K562 treated with DMSO at 1 percent for 48 hours (cell line): ENCODE measurements around the gene SYNE2. TPM values are rescaled to one million over a fixed set of nuclear protein-coding genes. Genes with fewer than 3 reads are reported as not detected.

Source experiments
- total RNA-seq: library from RNA; unstranded; fragments of 300-600 nt; gene quantifications from 2 replicates; pipeline ENCODE4 v1.2.3, GENCODE V29; 2022; ENCODE audit warnings: low replicate concordance; ENCODE audit errors: extremely low read depth

Gene SYNE2
- not detected in 2 replicates for total RNA-seq

DNA sequence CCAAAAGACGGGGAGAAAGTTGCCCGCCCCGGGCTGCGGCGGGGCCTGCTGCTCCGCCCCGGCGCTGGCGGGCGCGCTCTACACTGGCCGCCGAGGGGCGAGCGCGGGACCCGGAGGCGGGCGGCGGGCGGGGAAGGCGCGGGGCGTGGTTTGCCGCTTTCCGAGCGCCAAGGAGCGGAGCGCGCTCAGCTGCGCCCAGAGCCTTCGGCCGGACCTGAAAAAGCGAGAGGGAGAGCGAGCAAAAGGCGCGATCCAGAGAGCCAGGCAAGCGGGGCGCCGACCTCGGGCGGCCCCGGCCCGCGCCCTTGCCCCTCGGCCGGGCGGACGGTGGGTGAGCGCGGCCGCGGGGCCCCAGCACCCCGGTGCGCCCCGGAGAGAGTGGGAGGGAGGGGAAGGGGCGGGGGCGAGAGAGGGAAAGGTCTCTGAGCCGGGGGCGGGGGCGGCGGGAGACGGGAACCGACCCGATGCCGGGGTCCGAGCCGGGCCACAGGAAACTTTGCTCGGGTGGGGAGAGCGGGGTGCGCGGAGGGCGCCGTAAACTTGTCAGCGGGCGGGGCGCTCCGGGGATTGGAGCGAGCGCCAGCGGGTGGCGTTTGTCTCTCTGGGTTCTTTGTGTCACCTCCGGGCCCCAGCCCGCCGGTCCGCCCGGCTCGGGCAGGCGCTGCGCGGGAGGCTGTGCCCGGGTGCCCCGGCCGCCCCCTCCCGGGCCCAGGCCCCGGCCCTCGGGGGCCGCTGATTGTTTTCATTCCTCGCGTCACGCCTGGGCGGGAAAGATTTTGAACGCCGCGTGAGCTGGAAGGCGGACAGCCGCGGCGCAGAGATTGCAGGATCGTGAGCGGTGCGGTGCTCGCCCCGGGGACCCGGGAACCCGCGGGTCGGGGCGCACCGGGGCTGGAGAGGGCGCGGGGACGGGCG, at the start of gene SYNE2:
Gene SYNE2, plus strand, starts transcription at position 188 of the 915 bp plus-strand sequence. CDS start 56,145 bp downstream, outside the sequence.

Other genes with a start within 250 kb of the SYNE2 start
- not detected in 2 replicates for gene WDR89, start 211.1 kb upstream of the SYNE2 start, total RNA-seq
- gene SGPP1, start 124.9 kb upstream of the SYNE2 start, total RNA-seq = not detected in 2 replicates